H1 (cell line): Measurements from ENCODE around the gene GSG1L2. TPM values are rescaled to one million over a fixed set of nuclear protein-coding genes. Genes with fewer than 3 reads are reported as not detected.

ENCODE experiments used
- CTCF ChIA-PET: fragments of 300-600 bp; sonication (Branson Sonifier 250); formaldehyde crosslinking; loops from one replicate; lab custom pipeline; 2021; ENCODE audit not compliant: partially characterized antibody; lab: Charles Lee
- POLR2A ChIA-PET: fragments of 300-600 bp; sonication (Branson Sonifier 250); formaldehyde crosslinking; loops from one replicate; lab custom pipeline; 2021; ENCODE audit warnings: inconsistent platforms; ENCODE audit not compliant: partially characterized antibody; lab: Charles Lee
- DNase-seq, 2 experiments: peaks; one replicate each; pipeline versions ENCODE4 v3.0.0 to v3.0.0-alpha.2; 2010 to 2022; ENCODE audit warnings: low spot score in 2 of 2, low read depth in 1 of 2, mixed read lengths in 1 of 2
- FAIRE-seq: peaks from 2 replicates; lab custom pipeline; 2011; peaks lifted over from hg19 to GRCh38; lab: Jason Lieb, UNC
- H2AFZ ChIP-seq: 2 replicates; pipeline ENCODE4 v1.8.1; 2012; ENCODE audit warnings: low read length, inconsistent platforms
- H2AK5ac ChIP-seq: 2 replicates; pipeline ENCODE4 v1.6.1; 2013; ENCODE audit warnings: low read depth, low read length
- H2BK120ac ChIP-seq: replicated peaks from 2 replicates; pipeline ENCODE3; 2013; ENCODE audit warnings: low read depth, low read length, inconsistent platforms
- H2BK12ac ChIP-seq: 2 replicates; pipeline ENCODE4 v1.6.1; 2013; ENCODE audit warnings: low read depth, low read length
- H2BK15ac ChIP-seq: 2 replicates; pipeline ENCODE4 v1.6.1; 2013; ENCODE audit warnings: low read length
- H2BK20ac ChIP-seq: 2 replicates; pipeline ENCODE4 v1.6.1; 2013; ENCODE audit warnings: low read length
- H2BK5ac ChIP-seq: 2 replicates; pipeline ENCODE4 v1.6.1; 2013; ENCODE audit warnings: low read depth, low read length
- H3K14ac ChIP-seq: 2 replicates; pipeline ENCODE4 v1.6.1; 2013; ENCODE audit warnings: inconsistent platforms; ENCODE audit not compliant: insufficient read length
- H3K18ac ChIP-seq: 2 replicates; pipeline ENCODE4 v1.6.1; 2013; ENCODE audit warnings: low read length; ENCODE audit errors: extremely low read depth
- H3K23ac ChIP-seq: 2 replicates; pipeline ENCODE4 v1.6.1; 2013; ENCODE audit warnings: inconsistent platforms; ENCODE audit not compliant: insufficient read length
- H3K23me2 ChIP-seq: 2 replicates; pipeline ENCODE4 v1.6.1; 2013; ENCODE audit warnings: low read depth, low read length
- H3K27ac ChIP-seq: 2 replicates; pipeline ENCODE4 v1.6.1; 2011; ENCODE audit warnings: low read depth, low read length, inconsistent platforms
- H3K27me3 ChIP-seq, 4 experiments: replicated peaks in 1 of 4; 1 replicate in 1 of 4; 2 replicates in 3 of 4; pipeline versions ENCODE4 v1.6.1 to v1.8.1; 2011 to 2013; ENCODE audit warnings: low read length in 3 of 4, mild to moderate bottlenecking in 3 of 4, inconsistent platforms in 2 of 4, mixed read lengths in 2 of 4, moderate library complexity in 1 of 4; ENCODE audit not compliant: control insufficient read depth in 3 of 4, insufficient read depth in 3 of 4; ENCODE audit errors: extremely low read depth in 1 of 4
- H3K36me3 ChIP-seq, 4 experiments: 2 replicates each; pipeline versions ENCODE4 v1.6.1 to v1.8.1; 2011 to 2013; ENCODE audit warnings: mild to moderate bottlenecking in 4 of 4, low read length in 3 of 4, moderate library complexity in 2 of 4, control low read depth in 1 of 4, inconsistent platforms in 1 of 4; ENCODE audit not compliant: insufficient read depth in 4 of 4, control insufficient read depth in 2 of 4
- H3K4ac ChIP-seq: replicated peaks from 2 replicates; pipeline ENCODE3; 2013; ENCODE audit warnings: low read length, low read depth, mixed read lengths, inconsistent platforms; ENCODE audit not compliant: insufficient read length
- H3K4me1 ChIP-seq, 4 experiments: replicated peaks in 1 of 4; 1 replicate in 1 of 4; 2 replicates in 3 of 4; pipeline versions ENCODE4 v1.6.1 to v1.8.1; 2011 to 2013; ENCODE audit warnings: low read length in 3 of 4, inconsistent platforms in 2 of 4, mixed read lengths in 1 of 4; ENCODE audit not compliant: insufficient read depth in 4 of 4, control insufficient read depth in 3 of 4
- H3K4me2 ChIP-seq, 2 experiments: 2 replicates each; pipeline versions ENCODE4 v1.6.1 to v1.8.1; 2011 to 2013; ENCODE audit warnings: low read depth in 2 of 2, low read length in 2 of 2, control low read depth in 1 of 2, inconsistent platforms in 1 of 2, mild to moderate bottlenecking in 1 of 2; ENCODE audit not compliant: insufficient read depth in 1 of 2
- H3K4me3 ChIP-seq, 4 experiments: fragments of 200-600, 300-600 bp in 1 of 4; sonication (generic), shearing (Covaris generic), sonication (Bioruptor Twin) in 1 of 4; 2 replicates each; pipeline versions ENCODE4 v1.5.1 to v1.8.1; 2011 to 2016; ENCODE audit warnings: low read length in 4 of 4, low read depth in 3 of 4, control low read depth in 2 of 4, inconsistent platforms in 2 of 4, mild to moderate bottlenecking in 2 of 4, mixed read lengths in 1 of 4, moderate library complexity in 1 of 4; ENCODE audit not compliant: insufficient read depth in 2 of 4; ENCODE audit errors: extremely low read depth in 1 of 4
- H3K56ac ChIP-seq: replicated peaks from 2 replicates; pipeline ENCODE3; 2013; ENCODE audit warnings: low read depth, mild to moderate bottlenecking, mixed read lengths, low read length, inconsistent platforms; ENCODE audit not compliant: insufficient read length
- H3K79me1 ChIP-seq: 2 replicates; pipeline ENCODE4 v1.6.1; 2013; ENCODE audit warnings: low read depth, low read length, control low read depth
- H3K79me2 ChIP-seq, 2 experiments: 2 replicates each; pipeline versions ENCODE4 v1.6.1 to v1.8.1; 2012 to 2013; ENCODE audit warnings: low read length in 2 of 2, mild to moderate bottlenecking in 2 of 2, inconsistent platforms in 1 of 2; ENCODE audit not compliant: insufficient read depth in 2 of 2, control insufficient read depth in 1 of 2
- H3K9ac ChIP-seq, 4 experiments: replicated peaks in 1 of 4; 1 replicate in 1 of 4; 2 replicates in 3 of 4; pipeline versions ENCODE4 v1.6.1 to v1.8.1; 2011 to 2013; ENCODE audit warnings: low read depth in 3 of 4, low read length in 3 of 4, control low read depth in 2 of 4, mild to moderate bottlenecking in 2 of 4, moderate library complexity in 2 of 4, inconsistent platforms in 1 of 4; ENCODE audit errors: extremely low read depth in 1 of 4
- H3K9me3 ChIP-seq, 2 experiments: 2 replicates each; pipeline versions ENCODE4 v1.6.1 to v1.8.1; 2012 to 2013; ENCODE audit warnings: mild to moderate bottlenecking in 2 of 2, moderate library complexity in 2 of 2, control low read depth in 1 of 2, inconsistent platforms in 1 of 2, low read depth in 1 of 2, low read length in 1 of 2, mixed read lengths in 1 of 2; ENCODE audit not compliant: insufficient read depth in 2 of 2
- H4K20me1 ChIP-seq, 2 experiments: replicated peaks in 1 of 2; 2 replicates each; pipeline versions ENCODE3 to v1.8.1; 2011 to 2013; ENCODE audit warnings: inconsistent platforms in 2 of 2, low read length in 2 of 2, mild to moderate bottlenecking in 1 of 2; ENCODE audit not compliant: insufficient read depth in 2 of 2, control insufficient read depth in 1 of 2
- H4K5ac ChIP-seq: 2 replicates; pipeline ENCODE4 v1.6.1; 2013; ENCODE audit warnings: low read length, low read depth, mixed read lengths, inconsistent platforms; ENCODE audit not compliant: insufficient read length
- H4K8ac ChIP-seq: 2 replicates; pipeline ENCODE4 v1.8.0; 2013; ENCODE audit warnings: mild to moderate bottlenecking, moderate library complexity, low read length, inconsistent platforms; ENCODE audit not compliant: insufficient read depth; ENCODE audit errors: extremely low read depth
- H4K91ac ChIP-seq: replicated peaks from 2 replicates; pipeline ENCODE3; 2013; ENCODE audit warnings: low read length, mixed read lengths, inconsistent platforms; ENCODE audit not compliant: insufficient read length
- HDAC6 ChIP-seq: IDR thresholded peaks from one replicate; pipeline ENCODE4 v1.7.1; 2012; ENCODE audit warnings: low read depth, mild to moderate bottlenecking, inconsistent platforms, low read length, moderate library complexity
- RNF2 ChIP-seq: fragments of 200-900, 300-1000 bp; sonication (generic); IDR thresholded peaks from 2 replicates; pipeline ENCODE4 v1.7.1; 2016; ENCODE audit warnings: borderline replicate concordance, low read depth, mild to moderate bottlenecking, antibody characterized with exemption, low read length; ENCODE audit not compliant: poor library complexity, severe bottlenecking; ENCODE audit errors: missing control alignments
- SP4 ChIP-seq: IDR thresholded peaks from 2 replicates; pipeline ENCODE4 v1.6.1; 2012; ENCODE audit warnings: low read length, inconsistent platforms
- SUZ12 ChIP-seq: fragments of 200-600 bp; sonication (generic); IDR thresholded peaks from 2 replicates; pipeline ENCODE4 v1.6.1; 2012; ENCODE audit warnings: mild to moderate bottlenecking, inconsistent platforms, low read length, moderate library complexity, mixed read lengths
- WGBS, 2 experiments: shearing (Covaris generic) in 1 of 2; methylation state at CpG; one replicate each; pipeline versions ENCODE4 v1.1.6 to v1.1.7; 2013 to 2015; ENCODE audit warnings: low lambda C conversion rate in 2 of 2, mixed read lengths in 2 of 2, inconsistent platforms in 1 of 2, low coverage in 1 of 2, missing lambda C conversion rate in 1 of 2; ENCODE audit not compliant: insufficient replicate concordance in 2 of 2, insufficient coverage in 1 of 2, insufficient read length in 1 of 2; ENCODE audit errors: extremely low coverage in 1 of 2, missing lambda C conversion rate in 1 of 2; 5-methylcytosine and 5-hydroxymethylcytosine counted together
- polyA plus RNA-seq, 7 experiments: library from polyadenylated mRNA; depleted of rRNA in 3 of 7; stranded (reverse) in 5 of 7; unstranded in 2 of 7; fragments of >200 nt in 5 of 7; fragments of 200-250 nt in 2 of 7; gene quantifications; 1 replicate in 5 of 7; 2 replicates in 1 of 7; 4 replicates in 1 of 7; pipeline versions ENCODE4 v1.2.1 to v1.2.3, GENCODE V29; 2011 to 2013; ENCODE audit warnings: missing spikeins in 2 of 7, mixed read lengths in 2 of 7
- total RNA-seq: library from RNA; stranded (reverse); fragmentation: NEBNext Ultra II Directional; extraction: Animal tissue kit (Norgen Biotek cat#: 25700); gene quantifications from 2 replicates; pipeline ENCODE4 v1.2.1, GENCODE V29; 2021
- TF ChIP-seq, protein P1 (sequence below): IDR thresholded peaks from 2 replicates; pipeline ENCODE4 v1.6.1; 2012; ENCODE audit warnings: inconsistent platforms

The GSG1L2 gene
- total and polyA plus RNA-seq, 2 of the 8 experiments (the other 6 are each of a cell fraction or from before 2014, with no cell fraction given), result not detected

DNA sequence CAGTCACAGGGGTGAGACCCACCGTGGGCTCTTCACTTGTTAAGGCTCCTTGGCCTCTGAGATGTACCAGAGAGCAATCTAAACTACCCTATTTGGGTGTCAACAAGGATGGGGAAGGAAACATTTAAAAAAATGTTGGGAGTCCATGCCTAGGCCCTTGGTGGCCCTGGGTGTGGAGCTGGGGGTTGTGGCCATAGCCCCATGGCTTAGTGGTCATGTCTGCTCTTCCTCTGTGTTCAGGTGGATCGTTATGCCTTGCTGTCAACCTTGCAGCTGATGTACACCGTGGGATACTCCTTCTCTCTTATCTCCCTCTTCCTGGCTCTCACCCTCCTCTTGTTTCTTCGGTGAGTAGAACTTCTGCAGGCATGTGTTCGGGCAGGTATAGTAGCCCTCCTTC lies 32.4 kb upstream of the GSG1L2 start:
- CTCF ChIA-PET, result no interaction called here
- WGBS, 2 experiments, result 88% methylated on average over 5 of the region's 5 CpGs; no CpG with 5 or more reads in 1 of the 2 experiments
- no peak overlapping the region for H2BK12ac ChIP-seq
- TF ChIP-seq SP4, result no peak
- no peak for TF ChIP-seq SUZ12
- TF ChIP-seq RNF2, result no peak
- TF ChIP-seq, protein P1, sequence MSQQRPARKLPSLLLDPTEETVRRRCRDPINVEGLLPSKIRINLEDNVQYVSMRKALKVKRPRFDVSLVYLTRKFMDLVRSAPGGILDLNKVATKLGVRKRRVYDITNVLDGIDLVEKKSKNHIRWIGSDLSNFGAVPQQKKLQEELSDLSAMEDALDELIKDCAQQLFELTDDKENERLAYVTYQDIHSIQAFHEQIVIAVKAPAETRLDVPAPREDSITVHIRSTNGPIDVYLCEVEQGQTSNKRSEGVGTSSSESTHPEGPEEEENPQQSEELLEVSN, result no peak
- no peak for TF ChIP-seq HDAC6

More for the DNA sequence above, 32.4 kb upstream of the GSG1L2 start:
- Histone ChIP-seq H2AK5ac (no peak overlapping the region), H3K79me1 (no peaks in the 10 kb centered on the region), H4K20me1 (no peaks in the 10 kb centered on the region), H3K23ac (no peak overlapping the region), H3K36me3 (no peaks in the 10 kb centered on the region), H3K27ac (no peak overlapping the region), H2BK120ac (no peak overlapping the region), H3K56ac (no peak overlapping the region), H2BK5ac (no peak overlapping the region), H3K79me2 (no peaks in the 10 kb centered on the region), H3K4ac (no peak overlapping the region), H2AFZ (no peak overlapping the region), H3K4me2 (no peak overlapping the region), H4K5ac (no peak overlapping the region), H4K8ac (no peak overlapping the region), H4K91ac (no peak overlapping the region), H2BK20ac (no peak overlapping the region), H3K4me1 (no peaks in the 10 kb centered on the region), H2BK15ac (no peak overlapping the region), H3K18ac (no peak overlapping the region), H3K4me3 (no peak overlapping the region), H3K14ac (no peak overlapping the region), H3K9me3 (peaks cover 0 to 5% of the 10 kb centered on the region in 2 experiments; a peak in 1 of 4 replicates), H3K27me3 (no peaks in the 10 kb centered on the region), H3K23me2 (no peaks in the 10 kb centered on the region), H3K9ac (no peak overlapping the region)
- no peak for FAIRE-seq
- no peak for DNase-seq
- POLR2A ChIA-PET, result no interaction called here
